Activated CD8-positive, alpha-beta T cell treated with anti-CD3 and anti-CD28 coated beads, Interleukin-2, amount 10 ng/mL, durations not matched to agents 7 days and 5 days (primary cell): ENCODE data around the gene CBX7. TPM values are rescaled to one million over a fixed set of nuclear protein-coding genes. Genes with fewer than 3 reads are reported as not detected.

Experiments used
- ATAC-seq: fragments of 150-1000 bp; cut with Tn5 transposase; one replicate; pipeline ENCODE4 v1.10.0; 2021; ENCODE audit warnings: moderate library complexity
- CTCF ChIA-PET: fragments of 350-600 bp; sonication (Branson Sonifier 250); formaldehyde crosslinking; loops from one replicate; lab custom pipeline; 2021; ENCODE audit warnings: antibody characterized with exemption; lab: Charles Lee
- POLR2A ChIA-PET: fragments of 350-600 bp; sonication (Branson Sonifier 250); formaldehyde crosslinking; loops from one replicate; lab custom pipeline; 2021; ENCODE audit warnings: antibody characterized with exemption; lab: Charles Lee
- DNase-seq: peaks from one replicate; pipeline ENCODE4 v3.0.0-alpha.2; 2020
- H3K27ac Mint-ChIP-seq: one replicate; pipeline ENCODE4 v1.8.0; 2021; ENCODE audit warnings: mild to moderate bottlenecking, mixed read lengths
- H3K27me3 Mint-ChIP-seq: one replicate; pipeline ENCODE4 v1.8.0; 2021; ENCODE audit warnings: low read depth, mixed read lengths
- H3K36me3 Mint-ChIP-seq: one replicate; pipeline ENCODE4 v1.8.0; 2021; ENCODE audit warnings: low read depth, mixed read lengths
- H3K4me1 Mint-ChIP-seq: one replicate; pipeline ENCODE4 v1.8.0; 2021; ENCODE audit warnings: low read depth, mixed read lengths
- H3K4me3 Mint-ChIP-seq: one replicate; pipeline ENCODE4 v1.8.0; 2021; ENCODE audit warnings: mild to moderate bottlenecking, mixed read lengths
- H3K9me3 Mint-ChIP-seq: one replicate; pipeline ENCODE4 v1.8.0; 2022; ENCODE audit warnings: mixed read lengths; ENCODE audit not compliant: insufficient read depth
- total RNA-seq, 2 experiments: library from RNA; stranded (reverse); gene quantifications; one replicate each; pipeline ENCODE4 v1.2.3, GENCODE V29; 2021

Gene CBX7
- total RNA-seq, 2 experiments from 2014 or later, result 8.6 to 8.7 TPM

- POLR2A ChIA-PET, result no interaction called here
- no peaks in the 10 kb centered on the region for H3K9me3 Mint-ChIP-seq
- DNase-seq (no peak), ATAC-seq (no peak)
- no peak overlapping the region for H3K27ac Mint-ChIP-seq
- peaks cover 2% of the 10 kb centered on the region for H3K27me3 Mint-ChIP-seq
- H3K4me1 Mint-ChIP-seq, result peaks cover 25% of the 10 kb centered on the region
- no peaks in the 10 kb centered on the region for H3K36me3 Mint-ChIP-seq
- H3K4me3 Mint-ChIP-seq, result no peak overlapping the region
- CTCF ChIA-PET, result interaction anchor here (3.0 kb wide), 1 partner anchor 9 kb away, joined by 17 read pairs; no protein-coding TSS in a partner anchor
Observed at GRCh38 chr22:39179841-39180335, 27.4 kb upstream of the CBX7 start.

- POLR2A ChIA-PET, result no interaction called here
- no peak for ATAC-seq
- Mint-ChIP-seq H3K27me3 (peaks cover 2% of the 10 kb centered on the region), H3K4me3 (no peak overlapping the region), H3K9me3 (no peaks in the 10 kb centered on the region), H3K36me3 (no peaks in the 10 kb centered on the region), H3K4me1 (peaks cover 30% of the 10 kb centered on the region), H3K27ac (no peak overlapping the region)
- CTCF ChIA-PET, result interaction anchor here (3.0 kb wide), 1 partner anchor 9 kb away, joined by 17 read pairs; no protein-coding TSS in a partner anchor
- no peak for DNase-seq
Observed at GRCh38 chr22:39179401-39179827, 26.9 kb upstream of the CBX7 start.

- DNase-seq (no peak), ATAC-seq (no peak)
- H3K36me3 Mint-ChIP-seq, result no peaks in the 10 kb centered on the region
- H3K27me3 Mint-ChIP-seq, result peaks cover 2% of the 10 kb centered on the region
- peaks cover 39% of the 10 kb centered on the region for H3K4me1 Mint-ChIP-seq
- POLR2A ChIA-PET, result no interaction called here
- H3K4me3 Mint-ChIP-seq, result no peak overlapping the region
- CTCF ChIA-PET, result interaction anchor here (3.0 kb wide), 1 partner anchor 8 kb away, joined by 17 read pairs; no protein-coding TSS in a partner anchor
- H3K27ac Mint-ChIP-seq, result peak overlapping the region; percentile 25
- no peaks in the 10 kb centered on the region for H3K9me3 Mint-ChIP-seq
Observed at GRCh38 chr22:39178206-39179111, 26.0 kb upstream of the CBX7 start.

- POLR2A ChIA-PET, result interaction anchor here (1.2 kb wide), 1 partner anchor 140 kb away, joined by 8 read pairs; no protein-coding TSS in a partner anchor
- H3K36me3 Mint-ChIP-seq, result no peaks in the 10 kb centered on the region
- H3K9me3 Mint-ChIP-seq, result no peaks in the 10 kb centered on the region
- H3K4me3 Mint-ChIP-seq, result no peak overlapping the region
- H3K4me1 Mint-ChIP-seq, result peaks cover 46% of the 10 kb centered on the region
- CTCF ChIA-PET, result no interaction called here
- no peak overlapping the region for H3K27ac Mint-ChIP-seq
- ATAC-seq (no peak), DNase-seq (no peak)
- H3K27me3 Mint-ChIP-seq, result peaks cover 2% of the 10 kb centered on the region
Observed at GRCh38 chr22:39177791-39178190, 25.3 kb upstream of the CBX7 start.

- H3K4me3 Mint-ChIP-seq, result no peak overlapping the region
- POLR2A ChIA-PET, result interaction anchor here (1.2 kb wide), 1 partner anchor 141 kb away, joined by 8 read pairs; no protein-coding TSS in a partner anchor
- peak; percentile 35 for DNase-seq
- no peaks in the 10 kb centered on the region for H3K9me3 Mint-ChIP-seq
- peaks cover 47% of the 10 kb centered on the region for H3K4me1 Mint-ChIP-seq
- no peaks in the 10 kb centered on the region for H3K36me3 Mint-ChIP-seq
- H3K27ac Mint-ChIP-seq, result no peak overlapping the region
- CTCF ChIA-PET, result interaction anchor here (0.9 kb wide), 1 partner anchor 139 kb away, joined by 3 read pairs; no protein-coding TSS in a partner anchor
- peaks cover 2% of the 10 kb centered on the region for H3K27me3 Mint-ChIP-seq
- no peak for ATAC-seq
Observed at GRCh38 chr22:39177456-39177775, 24.9 kb upstream of the CBX7 start.

GRCh38 chr22:39176714-39177455 is 24.4 kb upstream of the CBX7 start:
- Mint-ChIP-seq H3K4me3 (no peak overlapping the region), H3K27me3 (peaks cover 2% of the 10 kb centered on the region), H3K27ac (no peak overlapping the region), H3K4me1 (peaks cover 52% of the 10 kb centered on the region), H3K36me3 (no peaks in the 10 kb centered on the region), H3K9me3 (no peaks in the 10 kb centered on the region)
- POLR2A ChIA-PET, result interaction anchor here (1.2 kb wide), 1 partner anchor 141 kb away, joined by 8 read pairs; no protein-coding TSS in a partner anchor
- CTCF ChIA-PET, result interaction anchor here (0.9 kb wide), 1 partner anchor 139 kb away, joined by 3 read pairs; no protein-coding TSS in a partner anchor
- ATAC-seq, result no peak
- no peak for DNase-seq

GRCh38 chr22:39176143-39176713 is 23.7 kb upstream of the CBX7 start:
- Mint-ChIP-seq H3K4me3 (no peak overlapping the region), H3K9me3 (no peaks in the 10 kb centered on the region), H3K27me3 (peaks cover under 1% of the 10 kb centered on the region), H3K27ac (no peak overlapping the region), H3K36me3 (no peaks in the 10 kb centered on the region), H3K4me1 (peaks cover 57% of the 10 kb centered on the region)
- ATAC-seq (no peak), DNase-seq (no peak)
- ChIA-PET CTCF (interaction anchor here (0.9 to 3.8 kb wide), 2 partner anchors 140 to 142 kb away, joined by 3 to 27 read pairs; partner anchors contain the start of gene RPL3), POLR2A (interaction anchor here (1.2 to 3.8 kb wide), 2 partner anchors 142 kb away, joined by 8 to 36 read pairs; partner anchors contain the start of gene RPL3)

- Mint-ChIP-seq H3K27me3 (no peaks in the 10 kb centered on the region), H3K4me1 (peaks cover 63% of the 10 kb centered on the region), H3K4me3 (no peak overlapping the region), H3K27ac (peak overlapping the region; percentile 30), H3K36me3 (no peaks in the 10 kb centered on the region), H3K9me3 (no peaks in the 10 kb centered on the region)
- ATAC-seq (no peak), DNase-seq (no peak)
- POLR2A ChIA-PET, result interaction anchor here (3.8 kb wide), 1 partner anchor 143 kb away, joined by 36 read pairs; the partner anchor contains the start of gene RPL3
- CTCF ChIA-PET, result interaction anchor here (3.8 kb wide), 1 partner anchor 142 kb away, joined by 27 read pairs; the partner anchor contains the start of gene RPL3
Observed at GRCh38 chr22:39175353-39176142, 23.1 kb upstream of the CBX7 start.

- POLR2A ChIA-PET, result interaction anchor here (1.2 to 3.8 kb wide), 3 partner anchors 131 to 355 kb away, joined by 4 to 36 read pairs (median 4); partner anchors contain the start of gene RPL3
- ATAC-seq, result peak; percentile 63
Observed at GRCh38 chr22:39174498-39175352, 22.2 kb upstream of the CBX7 start.

More at GRCh38 chr22:39174498-39175352, 22.2 kb upstream of the CBX7 start:
- H3K4me1 Mint-ChIP-seq, result peaks cover 63% of the 10 kb centered on the region
- H3K9me3 Mint-ChIP-seq, result no peaks in the 10 kb centered on the region
- no peaks in the 10 kb centered on the region for H3K36me3 Mint-ChIP-seq
- peak overlapping the region; percentile 94 for H3K27ac Mint-ChIP-seq
- peak overlapping the region; percentile 48 for H3K4me3 Mint-ChIP-seq
- DNase-seq, result peak; percentile 86
- CTCF ChIA-PET, result interaction anchor here (0.6 to 3.8 kb wide), 4 partner anchors 132 to 156 kb away, joined by 3 to 27 read pairs (median 9); partner anchors contain the start of gene RPL3
- peaks cover 4% of the 10 kb centered on the region for H3K27me3 Mint-ChIP-seq
